AG08396 (cell line): ENCODE results near the gene CCNY.
"Not testable (repeated sequence)": the region's sequence is repeated elsewhere in the genome, so short reads cannot be mapped to it uniquely, and the experiment has no call there.

Experiments
- DNase-seq: peaks from one replicate; pipeline ENCODE4 v3.0.0; 2012; ENCODE audit warnings: low spot score, mixed read lengths

CCNY gene

GRCh38 chr10:35518187-35518586 is 181.9 kb downstream of the CCNY start:
- DNase-seq, result not testable (repeated sequence)

DNA sequence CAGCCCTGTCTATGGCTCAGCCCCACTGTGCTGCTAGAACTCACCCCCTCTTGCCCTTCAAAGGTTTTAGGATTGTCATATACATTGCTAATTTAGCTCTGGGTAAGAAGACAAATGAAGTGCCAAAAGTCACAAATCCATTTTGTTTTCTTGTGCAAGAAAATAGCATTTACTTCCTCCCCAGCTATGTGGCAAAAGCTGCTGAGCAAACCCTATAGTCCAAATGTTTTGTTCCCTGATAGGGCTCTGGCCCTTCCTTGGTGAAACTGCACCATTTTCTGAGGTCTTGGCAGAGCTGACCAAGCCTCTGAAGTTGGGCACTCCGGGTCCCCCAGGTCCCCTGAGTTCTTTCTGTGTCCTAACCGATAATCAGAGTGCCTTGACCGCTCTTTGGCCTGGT is 184.7 kb downstream of the CCNY start:
- DNase-seq, result no peak

- DNase-seq, result no peak
These were observed 187.4 kb downstream of the CCNY start for GRCh38 chr10:35523670-35524225.

- no peak for DNase-seq
These were observed 190.4 kb downstream of the CCNY start for GRCh38 chr10:35526746-35527145.

- DNase-seq, result no peak
These were observed 195.8 kb downstream of the CCNY start for GRCh38 chr10:35532141-35532540.

DNA sequence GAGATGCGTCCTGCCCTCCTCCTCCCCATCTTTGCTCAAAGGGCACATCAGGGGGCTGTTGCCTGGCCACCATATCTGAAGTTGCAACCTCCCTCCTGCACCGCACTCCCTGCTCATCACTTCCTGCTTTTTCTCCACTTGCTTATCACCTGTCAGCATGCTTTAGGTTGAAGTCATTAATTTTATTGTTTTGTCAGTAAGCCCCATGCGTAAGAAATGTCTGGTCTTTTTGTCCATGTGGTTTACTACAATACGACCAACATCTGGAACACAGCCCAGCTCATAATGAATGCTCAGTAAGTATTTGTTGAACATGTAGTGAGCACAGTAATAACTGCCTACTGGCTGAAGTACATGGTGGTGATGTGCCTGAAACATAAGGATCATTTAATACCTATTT is 197.3 kb downstream of the CCNY start:
- DNase-seq, result no peak

- no peak for DNase-seq
These were observed 198.8 kb downstream of the CCNY start for GRCh38 chr10:35535136-35535535.

DNA sequence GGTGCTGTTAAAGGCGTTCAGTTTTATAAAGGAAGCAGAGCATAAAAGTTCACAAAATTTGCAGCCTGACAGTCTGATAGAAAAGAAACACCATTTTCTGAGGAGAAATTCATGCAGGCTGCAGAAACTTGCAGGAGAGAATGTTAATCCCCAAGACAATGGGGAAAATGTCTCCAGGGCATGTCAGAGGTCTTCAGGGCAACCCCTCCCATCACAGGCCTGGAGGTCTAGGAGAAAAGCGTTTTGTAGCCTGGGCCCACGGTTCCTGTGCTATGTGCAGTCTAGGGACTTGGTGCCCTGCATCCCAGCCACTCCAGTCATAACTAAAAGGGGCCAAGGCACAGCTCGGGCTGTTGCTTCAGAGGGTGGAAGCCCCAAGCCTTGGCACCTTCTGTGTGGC is 200.5 kb downstream of the CCNY start:
- DNase-seq, result no peak

DNA sequence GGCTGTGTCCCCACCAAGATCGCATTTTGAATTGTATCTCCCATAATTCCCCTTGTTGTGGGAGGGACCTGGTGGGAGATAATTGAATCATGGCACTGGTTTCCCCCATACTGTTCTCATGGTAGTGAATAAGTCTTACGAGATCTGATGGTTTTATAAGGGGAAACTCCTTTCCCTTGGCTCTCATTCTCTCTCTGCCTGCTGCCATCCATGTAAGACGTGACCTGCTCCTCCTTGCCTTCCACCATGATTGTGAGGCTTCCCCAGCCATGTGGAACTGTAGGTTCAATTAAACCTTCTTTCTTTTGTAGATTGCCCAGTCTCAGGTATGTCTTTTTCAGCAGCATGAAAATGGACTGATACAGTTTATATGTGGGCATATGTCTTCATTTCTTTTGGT is 201.6 kb downstream of the CCNY start:
- not testable (repeated sequence) for DNase-seq

DNA sequence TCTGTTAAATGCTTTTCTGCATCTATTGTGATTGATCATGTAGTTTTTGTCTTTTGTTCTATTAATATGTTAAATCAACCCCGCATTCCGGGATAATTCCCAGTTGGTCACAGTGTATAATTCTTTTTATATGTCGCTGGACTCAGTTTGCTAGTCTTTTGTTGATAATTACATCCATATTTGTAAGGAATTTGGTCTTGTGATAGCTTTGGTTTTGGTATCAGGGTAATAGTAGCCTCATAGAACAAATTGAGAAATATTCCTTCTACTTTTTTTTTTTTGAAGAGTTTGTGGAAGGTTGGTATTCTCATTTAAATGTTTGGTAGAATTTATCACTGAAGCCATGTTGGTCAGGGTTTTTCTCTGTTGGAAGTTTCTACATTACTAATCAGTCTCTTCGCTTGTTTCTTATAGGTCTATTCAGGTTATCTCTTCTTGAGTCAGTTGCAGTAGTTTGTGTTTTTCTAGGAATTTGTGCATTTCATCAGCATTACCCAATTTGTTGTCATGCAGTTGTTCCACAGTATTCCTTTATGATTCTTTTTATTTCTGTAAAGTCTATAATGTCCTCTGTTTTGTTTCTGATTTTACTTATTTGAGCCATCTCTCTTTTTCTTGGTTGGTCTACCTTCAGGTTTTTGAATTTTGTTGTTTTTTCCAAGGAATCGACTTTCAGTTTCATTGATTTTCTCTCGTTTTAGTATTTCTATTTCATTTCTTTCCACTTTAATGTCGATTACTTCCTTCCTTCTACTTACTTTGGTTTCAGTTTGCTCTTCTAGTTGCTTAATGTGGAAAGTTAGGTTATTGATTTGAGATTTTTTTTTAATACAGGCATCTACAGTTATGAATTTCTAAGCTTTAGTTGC is 204.2 kb downstream of the CCNY start:
- DNase-seq, result no peak

- no peak for DNase-seq
These were observed 205.4 kb downstream of the CCNY start for GRCh38 chr10:35541720-35542119.

- DNase-seq, result no peak
These were observed 206.0 kb downstream of the CCNY start for GRCh38 chr10:35542303-35542702.

DNA sequence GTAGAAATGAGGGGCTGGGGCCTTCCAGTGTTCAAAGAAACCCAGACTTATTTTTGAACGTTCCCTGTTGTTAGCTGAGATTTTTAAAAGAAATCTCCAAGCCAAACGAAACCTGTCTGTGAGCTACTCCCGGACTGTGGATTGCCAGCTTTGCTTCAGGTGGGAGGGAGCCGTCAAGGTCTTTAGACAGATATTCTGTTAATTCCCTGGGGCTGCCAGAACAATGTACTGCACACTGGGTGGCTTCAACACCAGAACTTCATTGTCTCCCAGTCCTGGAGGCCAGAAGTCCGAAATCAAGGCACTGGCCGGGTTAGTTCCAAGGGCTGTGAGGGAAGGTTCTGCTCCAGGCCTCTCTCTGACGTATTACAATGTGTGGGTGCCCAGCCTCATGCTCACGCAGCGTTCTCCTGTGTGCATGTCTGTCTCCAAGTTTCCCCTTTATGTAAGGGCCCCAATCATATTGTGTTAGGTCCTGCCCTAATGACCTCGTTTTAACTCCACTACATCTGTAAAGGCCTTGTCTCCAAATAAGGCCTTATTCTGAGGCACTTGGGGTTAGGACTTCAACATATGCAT is 208.9 kb downstream of the CCNY start:
- DNase-seq, result no peak

- no peak for DNase-seq
These were observed 209.7 kb downstream of the CCNY start for GRCh38 chr10:35545878-35546590.

DNA sequence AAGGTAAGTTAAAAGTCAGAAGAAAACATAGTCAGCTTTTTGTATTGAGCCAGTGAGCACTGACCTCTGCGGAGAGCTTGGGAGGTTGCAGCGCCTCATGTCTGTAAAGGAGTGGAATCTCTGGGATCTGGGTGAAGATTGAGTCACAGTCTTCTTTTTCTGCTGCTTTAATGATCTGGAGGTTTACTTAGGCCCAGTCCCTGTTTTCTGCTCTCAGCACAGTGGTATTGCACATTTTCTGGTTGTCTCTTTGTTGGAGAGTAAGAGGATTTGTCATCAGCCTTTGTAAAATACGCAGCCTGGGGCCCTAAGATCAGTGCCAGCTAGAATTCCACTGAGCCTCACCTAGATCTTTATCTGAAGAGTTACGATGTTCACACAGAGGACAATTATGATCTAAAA is 210.5 kb downstream of the CCNY start:
- DNase-seq, result no peak

DNA sequence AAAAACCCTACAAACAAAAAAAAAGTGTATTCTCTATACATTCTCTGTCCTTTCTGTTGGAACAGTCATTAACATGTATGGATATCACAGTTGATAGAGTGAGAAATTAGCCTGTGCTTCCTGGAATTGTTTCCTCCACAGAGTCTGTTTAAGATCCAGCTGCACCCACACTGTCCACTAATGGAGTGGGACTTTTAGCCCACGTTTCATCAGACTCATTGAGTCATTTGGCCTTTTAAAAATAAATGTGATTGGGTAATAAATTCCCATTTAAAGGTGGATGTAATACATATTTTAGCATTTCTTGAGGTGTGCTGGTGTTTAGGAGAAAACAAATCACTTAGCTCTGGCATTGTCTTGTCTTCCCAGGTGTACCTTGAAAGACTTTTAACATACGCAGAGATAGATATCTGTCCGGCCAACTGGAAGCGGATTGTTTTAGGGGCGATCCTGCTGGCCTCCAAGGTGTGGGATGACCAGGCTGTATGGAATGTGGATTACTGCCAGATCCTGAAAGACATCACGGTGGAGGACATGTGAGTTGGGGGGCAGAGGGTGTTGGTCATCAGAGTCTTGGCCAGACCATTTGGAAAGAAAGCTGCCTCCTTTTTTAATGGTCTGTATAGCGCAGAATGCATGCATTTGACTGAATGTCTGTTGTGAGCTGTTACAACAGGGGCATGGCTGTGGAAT is 216.5 kb downstream of the CCNY start:
- no peak for DNase-seq

- DNase-seq, result no peak
These were observed 217.7 kb downstream of the CCNY start for GRCh38 chr10:35554036-35554435.

DNA sequence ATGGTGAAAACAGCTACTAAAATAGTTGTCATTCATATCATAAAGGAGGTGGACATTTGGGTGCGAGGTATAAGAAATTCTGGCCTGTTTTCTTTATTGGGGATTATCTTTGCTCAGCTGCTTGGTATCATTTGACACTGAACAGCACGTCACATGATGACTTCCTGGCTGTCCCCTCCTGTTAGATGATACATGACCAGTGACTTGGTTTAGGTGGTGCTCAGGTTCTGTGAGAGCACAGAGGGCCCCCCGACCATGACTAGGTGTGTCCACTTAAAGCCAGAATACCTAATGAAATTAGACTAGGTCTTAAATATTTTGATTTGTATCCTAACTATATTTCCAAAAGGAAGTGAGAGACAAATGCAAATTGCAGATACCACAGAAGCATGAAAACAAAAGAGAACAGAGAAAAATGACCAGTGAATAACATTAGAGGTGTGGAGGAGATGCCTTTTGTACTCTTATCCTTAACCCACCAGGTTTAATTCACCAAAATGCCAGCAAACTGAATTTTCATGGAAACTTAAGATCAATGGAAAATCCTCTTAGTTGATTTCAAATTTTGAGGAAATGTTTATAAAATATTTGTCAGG is 218.2 kb downstream of the CCNY start:
- no peak for DNase-seq

DNA sequence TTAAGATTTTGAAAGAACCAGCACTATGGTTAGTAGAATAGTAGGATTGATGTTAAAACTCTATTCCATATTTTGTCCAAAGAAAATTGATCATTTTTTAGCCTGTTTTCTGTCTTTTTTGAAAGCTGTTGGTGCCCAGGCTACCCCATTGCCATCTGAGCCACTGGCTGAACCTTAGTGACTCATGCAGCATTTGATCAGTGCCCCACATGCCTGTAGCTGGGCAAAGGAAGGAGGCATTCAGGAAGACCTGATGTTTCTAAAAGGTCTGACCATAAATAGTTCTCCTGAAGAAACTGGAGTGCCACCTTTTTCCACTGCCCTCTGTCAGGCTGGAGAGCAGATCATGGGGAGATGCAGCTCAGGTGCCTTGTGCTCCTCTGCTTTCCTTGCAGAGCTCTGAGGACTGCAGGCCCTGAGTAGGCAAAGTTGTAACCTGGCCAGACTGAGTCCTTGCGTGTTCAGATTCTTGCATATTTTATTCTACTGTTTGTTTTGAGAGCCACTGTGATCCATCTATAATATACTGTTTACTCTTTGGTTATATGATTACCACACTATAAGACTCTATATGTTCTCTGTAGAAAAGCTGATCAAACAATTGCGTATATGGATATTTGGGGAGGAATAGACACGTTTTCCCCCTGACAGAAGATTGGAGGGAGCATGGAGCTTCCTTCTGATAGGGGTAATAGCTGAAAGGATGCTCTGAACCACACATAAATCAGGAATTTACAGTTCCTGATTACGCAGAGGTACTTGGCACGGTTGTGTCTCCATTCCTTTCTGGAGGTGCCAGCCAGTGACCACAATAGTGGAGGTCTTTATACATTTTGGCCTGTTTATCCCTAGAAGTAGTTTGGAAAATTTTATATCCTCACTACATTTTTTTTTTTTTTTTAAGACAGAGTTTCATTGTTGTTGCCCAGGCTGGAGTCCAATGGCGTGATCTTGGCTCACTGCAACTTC is 219.9 kb downstream of the CCNY start:
- no peak for DNase-seq

- no peak for DNase-seq
These were observed 222.0 kb downstream of the CCNY start for GRCh38 chr10:35558276-35558675.

DNA sequence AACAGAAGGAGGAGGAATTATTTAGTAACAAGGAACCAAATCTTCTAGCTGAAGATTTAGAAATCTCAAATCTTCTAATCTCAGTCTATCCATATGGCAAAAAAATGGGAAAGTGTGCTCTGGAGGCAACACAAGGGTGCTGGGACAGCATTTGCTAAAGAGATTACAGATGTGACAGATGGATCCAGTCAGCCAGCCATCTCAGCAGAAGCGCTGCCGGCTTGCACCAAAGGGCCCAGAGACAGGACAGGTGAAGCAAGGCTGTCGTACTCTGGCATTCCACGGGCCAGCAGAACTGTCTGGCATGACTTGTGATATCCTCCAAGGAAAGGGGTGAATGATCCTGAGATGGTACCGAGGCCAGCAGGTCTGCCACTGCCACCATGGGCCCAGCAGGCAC is 223.1 kb downstream of the CCNY start:
- DNase-seq, result no peak
